ENCODE results near the gene INPP5B.

Gene INPP5B

GRCh38 chr1:37828410-37829074 lies 118.3 kb downstream of the INPP5B start:
- no peak for DNase-seq

DNA sequence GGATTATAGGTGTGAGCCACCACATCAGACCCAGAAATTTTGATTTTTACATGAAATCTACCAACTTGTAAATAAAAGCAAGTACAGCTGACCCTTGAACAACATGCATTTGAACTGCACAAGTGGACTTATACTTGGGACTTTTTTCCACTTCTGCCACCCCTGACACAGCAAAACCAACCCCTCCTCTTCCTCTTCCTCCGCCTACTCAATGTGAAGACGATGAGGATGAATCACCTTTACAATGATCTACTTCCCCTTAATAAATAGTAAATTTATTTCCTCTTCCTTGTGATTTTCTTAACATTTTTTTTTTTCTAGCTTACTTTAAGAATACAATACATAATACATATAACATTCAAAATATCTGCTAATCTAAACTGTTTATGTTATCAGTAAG lies 121.3 kb downstream of the INPP5B start:
- DNase-seq: no peak

DNA sequence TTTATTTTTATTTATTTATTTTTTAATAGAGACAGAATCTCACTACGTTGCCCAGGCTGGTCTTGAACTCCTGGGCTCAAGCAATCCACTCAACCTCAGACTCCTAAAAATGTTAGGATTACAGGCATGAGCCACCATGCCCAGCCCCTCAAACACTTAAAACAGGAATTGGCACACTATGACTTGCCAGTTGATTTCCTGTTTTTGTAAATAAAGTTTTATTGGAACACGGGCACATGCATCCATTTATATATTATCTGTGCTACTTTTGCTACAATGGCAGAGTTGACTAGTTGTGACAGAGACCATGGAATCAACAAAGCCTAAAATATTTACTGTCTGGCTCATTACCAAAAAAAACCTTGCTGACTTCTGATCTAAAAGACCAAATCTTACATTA lies 122.9 kb downstream of the INPP5B start:
- no peak for DNase-seq

- DNase-seq: no peak
These were observed 123.7 kb downstream of the INPP5B start for GRCh38 chr1:37822906-37823815.

DNA sequence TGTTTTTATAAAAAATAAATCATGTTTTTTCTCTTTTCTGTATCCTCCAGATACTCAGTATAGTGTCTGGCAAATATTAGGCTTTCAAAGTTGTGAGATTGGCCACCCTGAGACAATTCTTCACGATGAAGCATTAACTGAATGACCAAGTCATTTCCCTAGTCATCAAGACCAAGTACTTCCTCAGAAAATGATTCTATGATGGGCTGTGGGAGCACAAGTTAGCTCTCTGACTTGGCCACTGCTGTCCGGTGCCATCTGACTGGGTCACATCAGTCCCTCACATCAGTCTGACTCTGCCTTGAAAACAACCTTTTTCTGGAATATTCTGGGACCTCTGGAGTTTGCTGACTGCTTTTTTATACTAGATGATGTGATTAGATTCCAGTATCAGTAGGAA lies 125.4 kb downstream of the INPP5B start:
- no peak for DNase-seq

DNA sequence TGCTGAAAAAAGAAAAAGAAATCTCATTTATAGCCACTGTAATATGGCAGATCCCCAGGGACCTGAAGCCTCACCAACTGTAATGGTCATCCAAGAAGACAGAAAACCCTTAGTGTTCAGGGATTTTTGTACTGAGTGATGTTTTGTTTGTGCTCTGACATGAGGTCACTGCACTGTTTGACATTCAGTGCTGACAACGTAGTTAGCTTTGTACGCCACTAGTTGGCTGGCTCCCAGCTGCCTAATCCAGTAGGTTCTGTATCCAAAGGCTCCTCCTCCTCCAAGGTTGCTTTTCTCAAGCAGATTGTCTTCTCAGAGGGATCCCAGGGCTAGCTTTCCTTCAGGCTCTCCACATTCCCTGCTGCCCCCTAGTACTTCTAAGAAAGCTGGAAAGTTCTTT lies 129.4 kb downstream of the INPP5B start:
- no peak for DNase-seq

- no peak for DNase-seq
These were observed 132.6 kb downstream of the INPP5B start for GRCh38 chr1:37814252-37814651.

DNA sequence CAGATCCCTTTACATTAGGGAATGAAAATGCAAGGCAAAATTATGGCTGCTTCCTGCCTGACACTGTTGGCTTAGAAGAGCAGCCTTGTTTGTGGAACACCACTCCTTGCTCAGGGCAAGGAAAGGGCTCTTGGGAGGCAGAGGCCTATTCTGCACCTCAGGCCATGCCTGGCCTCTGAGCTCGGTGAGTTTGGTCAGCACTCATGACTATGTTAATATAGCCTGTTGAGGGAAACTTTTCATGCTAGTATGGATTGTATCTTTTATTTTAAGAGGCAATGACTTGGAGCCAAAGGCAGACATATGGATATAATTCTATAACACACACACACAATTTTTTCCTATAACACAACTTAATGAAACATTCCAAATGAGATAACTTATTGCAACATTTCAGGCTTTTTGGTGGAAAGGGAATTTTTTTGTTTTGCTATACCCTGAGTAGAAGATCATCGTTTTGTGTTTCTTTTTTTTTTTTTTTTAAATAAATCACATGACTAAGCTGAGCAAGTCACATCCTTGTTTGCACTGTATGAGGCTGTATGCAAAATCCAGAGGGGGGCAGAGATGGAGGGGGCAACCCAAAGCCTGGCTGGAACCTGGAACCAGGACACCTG lies 133.2 kb downstream of the INPP5B start:
- DNase-seq: no peak

DNA sequence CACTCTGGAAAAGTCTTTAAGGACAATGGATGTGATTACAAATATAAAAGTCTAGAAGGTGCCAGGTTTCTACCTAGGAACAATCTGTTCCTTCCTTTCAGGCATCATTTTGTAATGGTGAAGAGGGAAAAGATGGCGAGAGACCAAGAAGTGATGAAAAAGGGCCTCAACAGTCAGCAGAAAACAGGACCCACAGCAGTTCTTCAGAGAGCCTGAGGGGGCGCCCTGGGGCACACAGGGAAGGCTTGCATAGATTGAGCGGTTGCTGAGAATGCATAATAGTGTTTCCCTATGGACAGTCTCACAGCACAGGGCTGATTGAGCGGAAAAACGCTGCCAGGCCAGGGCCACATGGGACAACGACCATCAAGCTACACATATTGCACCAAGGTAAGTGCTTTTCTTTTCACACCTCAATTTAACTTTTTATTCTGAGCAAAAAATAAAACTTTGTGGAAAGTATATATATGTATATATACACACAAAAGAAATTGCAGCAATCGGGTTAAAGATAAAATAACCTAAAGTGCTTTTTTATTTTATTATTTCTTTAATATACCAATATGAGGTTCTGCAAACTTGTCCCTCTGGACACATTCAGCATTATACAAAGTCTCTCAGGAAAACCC lies 135.7 kb downstream of the INPP5B start:
- peak; percentile 44 for DNase-seq
